ENCODE results near the gene SULF2.

DNA sequence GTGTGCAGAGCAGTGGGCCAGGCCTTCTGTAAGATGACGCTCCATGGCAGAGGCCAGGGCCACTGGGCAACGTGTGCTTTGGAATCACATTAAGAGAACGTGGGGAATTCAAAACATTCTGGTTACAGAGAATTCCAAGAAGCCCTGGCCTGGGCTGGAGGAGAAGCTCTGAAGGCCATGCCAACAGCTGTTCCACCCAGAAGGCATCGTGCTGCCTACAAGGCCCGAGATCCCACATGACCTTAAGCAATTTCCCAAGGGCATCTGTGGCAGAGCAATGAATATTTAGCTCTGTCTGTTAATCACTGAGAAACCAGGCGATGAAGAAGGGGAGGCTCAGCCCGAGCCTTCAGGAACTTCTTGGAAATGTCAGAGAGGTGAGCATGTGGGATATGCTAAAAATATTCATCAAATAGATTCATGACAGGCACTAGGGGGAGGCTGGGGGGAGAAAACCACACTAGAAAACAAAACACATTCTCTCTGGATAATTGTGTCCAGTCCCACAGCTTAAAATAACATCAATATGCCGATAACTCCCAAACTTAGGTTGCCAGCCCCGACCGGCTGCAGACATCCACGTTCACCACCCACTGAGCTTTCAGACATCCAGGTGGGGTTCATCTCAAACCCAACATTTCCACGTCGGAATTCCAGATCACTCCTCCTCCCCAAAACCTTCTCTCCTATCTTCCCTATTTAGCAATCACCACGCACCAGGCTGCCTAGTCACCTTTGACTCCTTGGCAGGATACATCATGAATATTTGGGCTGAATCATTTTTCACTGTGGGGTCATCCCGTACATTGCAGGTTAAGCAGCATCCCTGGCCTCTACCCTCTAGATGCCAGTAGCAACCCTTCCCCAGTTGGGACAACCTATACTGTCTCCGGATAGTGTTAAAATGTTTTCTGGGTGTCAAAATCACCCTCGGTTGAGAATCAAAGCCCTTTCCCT lies 6.6 kb downstream of the SULF2 start:
- TF ChIP-seq, protein P1, sequence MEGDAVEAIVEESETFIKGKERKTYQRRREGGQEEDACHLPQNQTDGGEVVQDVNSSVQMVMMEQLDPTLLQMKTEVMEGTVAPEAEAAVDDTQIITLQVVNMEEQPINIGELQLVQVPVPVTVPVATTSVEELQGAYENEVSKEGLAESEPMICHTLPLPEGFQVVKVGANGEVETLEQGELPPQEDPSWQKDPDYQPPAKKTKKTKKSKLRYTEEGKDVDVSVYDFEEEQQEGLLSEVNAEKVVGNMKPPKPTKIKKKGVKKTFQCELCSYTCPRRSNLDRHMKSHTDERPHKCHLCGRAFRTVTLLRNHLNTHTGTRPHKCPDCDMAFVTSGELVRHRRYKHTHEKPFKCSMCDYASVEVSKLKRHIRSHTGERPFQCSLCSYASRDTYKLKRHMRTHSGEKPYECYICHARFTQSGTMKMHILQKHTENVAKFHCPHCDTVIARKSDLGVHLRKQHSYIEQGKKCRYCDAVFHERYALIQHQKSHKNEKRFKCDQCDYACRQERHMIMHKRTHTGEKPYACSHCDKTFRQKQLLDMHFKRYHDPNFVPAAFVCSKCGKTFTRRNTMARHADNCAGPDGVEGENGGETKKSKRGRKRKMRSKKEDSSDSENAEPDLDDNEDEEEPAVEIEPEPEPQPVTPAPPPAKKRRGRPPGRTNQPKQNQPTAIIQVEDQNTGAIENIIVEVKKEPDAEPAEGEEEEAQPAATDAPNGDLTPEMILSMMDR (IDR thresholded peaks at IDR 0.05): no peak
- no peak for TF ChIP-seq POLR2A (IDR thresholded peaks at IDR 0.05)

All from body of pancreas (tissue), 4 donors.